Measurements from ENCODE around the gene PARN.

GRCh38 chr16:14447783-14448182, 182.3 kb downstream of the PARN start:
- TF ChIP-seq CTCF (IDR thresholded peaks at IDR 0.05) (no peak), POLR2A (IDR thresholded peaks at IDR 0.05) (no peak)
